IPS DF 4.7 (cell line): Measurements from ENCODE around the gene SPRY4.
"Not testable (repeated sequence)": the region's sequence is repeated elsewhere in the genome, so short reads cannot be mapped to it uniquely, and the experiment has no call there.

ENCODE experiments used
- DNase-seq: peaks from one replicate; pipeline ENCODE4 v3.0.0-alpha.2; 2013; ENCODE audit warnings: low spot score; ENCODE audit errors: extremely low read depth

The SPRY4 gene

DNA sequence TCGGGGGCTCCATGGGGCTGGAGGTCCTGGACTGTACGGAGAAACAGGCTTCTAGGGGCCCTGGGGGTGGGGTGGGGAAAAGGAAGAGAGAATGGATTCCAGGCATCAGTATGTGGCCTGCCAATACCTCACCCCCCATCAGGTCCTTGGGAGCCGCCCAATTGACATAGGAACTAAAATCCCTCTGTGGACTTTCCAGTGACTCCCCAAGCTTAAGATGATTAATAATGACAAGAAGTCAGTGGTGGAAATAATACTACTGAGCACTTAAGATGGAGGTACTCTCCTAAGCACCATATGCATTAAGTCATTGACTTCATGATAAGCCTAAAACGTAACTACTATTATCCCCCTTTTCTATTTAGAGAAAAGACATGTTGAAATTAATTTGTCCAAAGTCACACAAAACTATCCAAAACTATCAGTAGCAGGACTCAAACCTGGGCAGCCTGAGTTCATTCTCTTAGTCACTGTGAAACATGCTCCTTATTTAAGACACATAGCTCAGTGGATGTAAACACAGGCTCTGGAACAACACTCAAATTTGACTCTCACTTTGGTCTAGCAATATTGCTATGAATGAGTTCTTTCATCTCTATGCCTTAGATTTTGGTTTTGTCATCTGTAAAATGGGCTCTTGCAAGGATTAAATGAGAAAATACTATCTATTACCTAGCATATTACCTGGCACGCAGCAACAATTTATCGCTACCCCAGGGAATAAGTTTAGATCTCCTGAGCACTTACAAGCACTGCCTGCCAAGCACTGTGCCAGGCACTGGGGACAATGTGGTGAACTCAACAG lies 9.5 kb downstream of the SPRY4 start:
- DNase-seq = no peak

DNA sequence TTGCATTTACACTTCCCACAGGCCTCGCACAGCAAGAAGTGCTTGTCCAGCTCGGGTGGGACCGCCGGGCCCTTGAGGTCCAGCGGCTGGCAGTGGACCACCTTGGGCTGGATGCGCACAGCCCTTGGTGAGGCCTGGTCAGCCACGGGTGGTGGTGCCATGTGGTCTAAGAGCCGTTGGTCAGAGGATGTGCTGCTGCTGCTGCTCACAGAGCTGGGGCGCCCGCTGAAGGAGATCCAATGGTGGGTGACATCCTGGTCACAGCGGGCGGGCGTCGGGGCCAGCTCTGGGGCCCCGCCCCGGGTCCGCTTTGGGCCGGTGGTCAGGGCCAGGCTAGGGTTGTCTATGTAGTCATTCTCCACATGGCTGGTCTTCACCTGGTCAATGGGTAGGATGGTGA lies 10.2 kb downstream of the SPRY4 start:
- DNase-seq = no peak

GRCh38 chr5:142314109-142314508 lies 10.7 kb downstream of the SPRY4 start:
- no peak for DNase-seq

GRCh38 chr5:142313682-142314081 lies 11.1 kb downstream of the SPRY4 start:
- DNase-seq = no peak

- no peak for DNase-seq
Measured at GRCh38 chr5:142313275-142313674, 11.5 kb downstream of the SPRY4 start.

- no peak for DNase-seq
Measured at GRCh38 chr5:142312399-142312798, 12.4 kb downstream of the SPRY4 start.

GRCh38 chr5:142311725-142312124 lies 13.1 kb downstream of the SPRY4 start:
- no peak for DNase-seq

GRCh38 chr5:142310803-142311202 lies 14.0 kb downstream of the SPRY4 start:
- no peak for DNase-seq

GRCh38 chr5:142309747-142310318 lies 15.0 kb downstream of the SPRY4 start:
- no peak for DNase-seq

DNA sequence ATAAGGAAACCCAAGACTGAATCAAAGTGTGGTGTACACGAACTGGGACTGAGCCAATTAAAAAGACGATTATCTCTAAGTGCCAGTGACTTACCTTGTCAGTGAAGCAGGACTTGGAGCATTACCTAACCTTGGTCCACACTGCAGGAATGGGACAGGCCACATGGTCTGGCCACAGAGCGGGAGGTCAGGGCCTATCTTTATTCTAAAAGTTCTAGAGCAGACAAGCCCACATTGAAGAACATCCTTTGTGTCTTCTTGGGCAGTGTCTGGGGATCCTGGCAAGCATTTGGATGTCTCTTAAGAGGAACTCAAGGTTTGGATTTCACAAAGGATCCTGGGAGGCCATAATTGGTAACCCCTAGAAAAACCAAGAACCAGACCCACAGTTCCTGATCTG lies 16.5 kb downstream of the SPRY4 start:
- DNase-seq = no peak

GRCh38 chr5:142307146-142307890 lies 17.5 kb downstream of the SPRY4 start:
- DNase-seq = no peak

DNA sequence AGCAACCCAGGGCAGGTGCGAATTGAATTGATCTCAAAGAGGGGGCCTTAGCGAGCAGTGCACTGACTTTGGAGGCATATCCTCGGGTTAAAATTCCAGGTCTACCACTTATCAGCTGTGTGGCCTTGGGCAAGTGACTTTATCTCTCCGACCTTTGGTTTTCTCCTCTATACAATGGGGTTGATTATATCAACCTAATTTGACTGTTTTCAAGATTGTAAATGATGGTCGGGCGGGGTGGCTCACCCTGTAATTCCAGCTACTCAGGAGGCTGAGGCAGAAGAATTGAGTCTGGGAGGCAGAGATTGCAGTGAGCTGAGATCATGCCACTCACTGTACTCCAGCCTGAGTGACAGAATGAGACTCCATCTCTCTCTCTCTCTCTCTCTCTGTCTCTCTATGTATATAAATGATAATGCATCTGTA lies 18.7 kb downstream of the SPRY4 start:
- no peak for DNase-seq

- DNase-seq = no peak
Measured at GRCh38 chr5:142305211-142305610, 19.6 kb downstream of the SPRY4 start.

GRCh38 chr5:142304013-142304701 lies 20.7 kb downstream of the SPRY4 start:
- no peak for DNase-seq

DNA sequence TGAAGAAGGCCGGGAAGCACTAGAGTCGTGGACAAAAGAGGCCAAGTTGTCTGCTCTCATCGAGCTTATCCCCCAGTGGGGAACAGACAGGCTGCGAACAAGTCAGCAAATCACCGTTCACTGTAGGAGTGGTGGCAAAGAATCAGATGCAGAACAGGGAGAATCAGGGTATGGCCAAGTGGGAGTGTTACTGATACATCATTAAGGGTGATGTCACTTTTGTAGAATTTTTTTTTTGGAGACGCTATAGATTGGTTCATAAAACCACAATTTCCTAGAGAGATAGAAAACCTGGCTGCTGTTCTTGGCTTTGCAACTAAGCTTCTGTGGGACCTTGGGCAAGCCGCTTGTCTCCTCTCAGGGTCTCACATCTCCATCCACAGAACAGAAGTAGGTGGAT lies 21.3 kb downstream of the SPRY4 start:
- no peak for DNase-seq

DNA sequence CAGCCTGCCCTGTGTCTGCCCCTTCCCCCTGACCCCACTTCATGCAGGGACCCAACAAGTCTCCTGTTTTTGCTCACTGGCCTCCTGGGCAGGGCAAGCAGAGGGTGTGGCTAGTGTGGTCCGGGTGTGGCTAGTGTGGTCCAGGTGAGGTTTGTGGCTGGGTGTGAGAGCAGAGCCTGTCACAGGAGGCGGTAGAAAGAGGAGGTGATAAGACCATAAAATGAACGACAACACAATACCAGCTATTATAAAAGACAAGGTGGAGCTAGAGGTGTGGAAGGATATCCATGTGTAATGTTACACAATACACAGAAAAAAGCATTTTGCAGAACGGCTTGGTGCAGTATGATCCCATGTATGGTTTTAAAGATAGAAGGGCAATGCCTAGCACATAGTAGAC lies 23.3 kb downstream of the SPRY4 start:
- DNase-seq = no peak

DNA sequence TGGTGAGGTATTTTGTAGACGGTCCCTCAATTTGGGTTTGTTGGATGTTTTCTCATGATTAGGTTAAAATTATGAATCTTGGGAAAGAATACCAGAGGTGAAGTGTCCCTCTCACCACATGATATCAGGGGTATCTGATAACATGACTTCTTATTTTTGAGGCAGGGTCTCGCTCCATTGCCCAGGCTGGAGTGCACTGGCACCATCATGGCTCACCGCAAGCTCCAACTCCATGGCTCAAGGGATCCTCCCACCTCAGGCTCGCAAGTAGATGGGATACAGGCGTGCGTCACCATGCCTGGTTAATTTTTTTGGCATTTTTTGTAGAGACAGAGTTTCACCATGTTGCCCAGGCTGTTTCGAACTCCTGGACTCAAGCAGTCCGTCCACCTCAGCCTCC lies 24.1 kb downstream of the SPRY4 start:
- DNase-seq = no peak

GRCh38 chr5:142298789-142299188 lies 26.0 kb downstream of the SPRY4 start:
- DNase-seq = no peak

DNA sequence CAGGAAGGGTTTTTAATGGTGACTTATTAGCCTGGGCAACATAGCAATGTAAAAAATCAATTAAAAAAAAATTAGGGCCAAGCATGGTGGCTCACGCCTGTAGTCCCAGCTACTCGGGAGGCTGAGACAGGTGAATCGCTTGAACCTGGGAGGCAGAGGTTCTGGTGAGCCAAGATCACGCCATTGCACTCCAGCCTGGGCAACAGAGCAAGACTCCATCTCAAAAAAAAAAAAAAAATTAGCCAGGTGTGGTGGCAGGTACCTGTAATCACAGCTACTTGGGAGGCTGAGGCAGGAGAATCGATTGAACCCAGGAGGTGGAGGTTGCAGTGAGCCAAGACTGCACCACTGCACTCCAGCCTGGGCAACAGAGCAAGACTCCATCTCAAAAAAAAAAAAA lies 27.0 kb downstream of the SPRY4 start:
- DNase-seq = not testable (repeated sequence)

- no peak for DNase-seq
Measured at GRCh38 chr5:142296914-142297417, 27.9 kb downstream of the SPRY4 start.

GRCh38 chr5:142295960-142296860 lies 28.6 kb downstream of the SPRY4 start:
- DNase-seq = no peak
